A673 (cell line): ENCODE measurements around the gene CTTNBP2. TPM values are rescaled to one million over a fixed set of nuclear protein-coding genes. Genes with fewer than 3 reads are reported as not detected.

Experiments used
- BruUV-seq: library from RNA; stranded (reverse); fragments of 400-500 nt; replicated peaks from 2 replicates; lab custom pipeline; 2021; lab: Mats Ljungman, UMichigan
- CTCF ChIA-PET: fragments of 300-600 bp; sonication (Branson Sonifier 250); formaldehyde crosslinking; loops from one replicate; lab custom pipeline; 2022; ENCODE audit warnings: antibody characterized with exemption; lab: Charles Lee
- POLR2A ChIA-PET: fragments of 300-600 bp; sonication (Branson Sonifier 250); formaldehyde crosslinking; loops from one replicate; lab custom pipeline; 2022; ENCODE audit warnings: antibody characterized with exemption; ENCODE audit not compliant: low non-redundant PET; lab: Charles Lee
- DNase-seq: peaks from one replicate; pipeline ENCODE4 v3.0.0-alpha.2; 2015; ENCODE audit warnings: low spot score
- H3K27ac ChIP-seq: fragments of 200-600 bp; sonication (generic); 2 replicates; pipeline ENCODE4 v1.5.1; 2016; ENCODE audit warnings: mixed run types, low read depth, mild to moderate bottlenecking, mixed read lengths, antibody characterized with exemption, low read length; ENCODE audit not compliant: poor library complexity, severe bottlenecking
- H3K27me3 ChIP-seq: fragments of 200-600 bp; sonication (generic); replicated peaks from 2 replicates; pipeline ENCODE4 v1.6.1; 2017; ENCODE audit warnings: mixed run types, low read depth, mild to moderate bottlenecking, mixed read lengths, antibody characterized with exemption, low read length; ENCODE audit not compliant: insufficient read depth, poor library complexity
- H3K36me3 ChIP-seq: fragments of 200-600 bp; sonication (generic); 2 replicates; pipeline ENCODE4 v1.6.1; 2016; ENCODE audit warnings: mixed run types, mild to moderate bottlenecking, mixed read lengths, antibody characterized with exemption, low read length; ENCODE audit not compliant: insufficient read depth, poor library complexity, severe bottlenecking
- H3K4me1 ChIP-seq: fragments of 200-600 bp; sonication (generic); 2 replicates; pipeline ENCODE4 v1.6.1; 2017; ENCODE audit warnings: mixed run types, mild to moderate bottlenecking, mixed read lengths, antibody characterized with exemption, low read length; ENCODE audit not compliant: insufficient read depth, poor library complexity, severe bottlenecking
- H3K4me3 ChIP-seq: fragments of 200-600 bp; sonication (generic); 2 replicates; pipeline ENCODE4 v1.5.1; 2016; ENCODE audit warnings: low read depth, mixed run types, mild to moderate bottlenecking, mixed read lengths, low read length; ENCODE audit not compliant: poor library complexity, severe bottlenecking
- H3K9me3 ChIP-seq: fragments of 200-600 bp; sonication (generic); 2 replicates; pipeline ENCODE4 v1.6.1; 2016; ENCODE audit warnings: mixed run types, low read depth, mild to moderate bottlenecking, mixed read lengths, antibody characterized with exemption, low read length; ENCODE audit not compliant: poor library complexity, severe bottlenecking
- CTCF ChIP-seq: fragments of 300-800, 200-600 bp; sonication (generic); conservative IDR thresholded peaks from 2 replicates; pipeline ENCODE4 v1.5.1; 2017; ENCODE audit warnings: low read depth, mild to moderate bottlenecking, antibody characterized with exemption, low read length, moderate library complexity, mixed read lengths
- EZH2 ChIP-seq: fragments of 200-600 bp; sonication (generic); IDR thresholded peaks from 2 replicates; pipeline ENCODE4 v1.6.1; 2017; ENCODE audit warnings: borderline replicate concordance, low read depth, mild to moderate bottlenecking, mixed read lengths, antibody characterized with exemption, low read length; ENCODE audit not compliant: poor library complexity, severe bottlenecking
- intact Hi-C: fragments of 100-400 bp; cut with micrococcal nuclease; formaldehyde crosslinking; loops from one replicate; pipeline ENCODE4 v1.10.0; 2022; ENCODE audit not compliant: unreplicated experiment
- total RNA-seq: library from RNA; stranded (reverse); gene quantifications from 2 replicates; pipeline ENCODE4 v1.2.3, GENCODE V29; 2021

Gene CTTNBP2
- total RNA-seq, 1 experiment from 2014 or later = 21.8 TPM

GRCh38 chr7:117857718-117858117 lies 15.5 kb downstream of the CTTNBP2 start:
- CTCF ChIA-PET = no interaction called here
- TF ChIP-seq EZH2 (no peak), CTCF (no peak)

GRCh38 chr7:117856196-117856595 lies 17.0 kb downstream of the CTTNBP2 start:
- no peak overlapping the region for H3K27ac ChIP-seq
- H3K9me3 ChIP-seq = no peaks in the 10 kb centered on the region
- intact Hi-C loops = no loop called here
- no peak overlapping the region for H3K4me3 ChIP-seq
- peaks cover 7% of the 10 kb centered on the region for H3K36me3 ChIP-seq
- ChIA-PET POLR2A (no interaction called here), CTCF (no interaction called here)
- H3K4me1 ChIP-seq = peaks cover 4% of the 10 kb centered on the region
- BruUV-seq = no TSS peak
- no peak for DNase-seq
- H3K27me3 ChIP-seq = no peaks in the 10 kb centered on the region
- no peak for TF ChIP-seq EZH2
- TF ChIP-seq CTCF = no peak

More at GRCh38 chr7:117857718-117858117, 15.5 kb downstream of the CTTNBP2 start:
- Histone ChIP-seq H3K27me3 (no peaks in the 10 kb centered on the region), H3K4me3 (no peak overlapping the region), H3K9me3 (no peaks in the 10 kb centered on the region), H3K27ac (no peak overlapping the region), H3K4me1 (peaks cover 4% of the 10 kb centered on the region), H3K36me3 (peaks cover 7% of the 10 kb centered on the region)
- POLR2A ChIA-PET = no interaction called here
- no TSS peak for BruUV-seq
- intact Hi-C loops = no loop called here
- no peak for DNase-seq

- intact Hi-C loops = no loop called here
- no peak for TF ChIP-seq EZH2
- TF ChIP-seq CTCF = no peak
- BruUV-seq = no TSS peak
- Histone ChIP-seq H3K27me3 (no peaks in the 10 kb centered on the region), H3K36me3 (no peaks in the 10 kb centered on the region), H3K27ac (no peak overlapping the region), H3K9me3 (no peaks in the 10 kb centered on the region), H3K4me3 (no peak overlapping the region), H3K4me1 (peaks cover 7% of the 10 kb centered on the region)
- ChIA-PET CTCF (no interaction called here), POLR2A (no interaction called here)
- no peak for DNase-seq
Measured at GRCh38 chr7:117854186-117854585, 19.1 kb downstream of the CTTNBP2 start.
